ENCODE data around the gene COX7A2L. TPM values are rescaled to one million over a fixed set of nuclear protein-coding genes. Genes with fewer than 3 reads are reported as not detected.
"Not testable (repeated sequence)": the region's sequence is repeated elsewhere in the genome, so short reads cannot be mapped to it uniquely, and the experiment has no call there.

The COX7A2L gene
- total RNA-seq, 1 donor from 2014 or later, result 86.9 TPM

GRCh38 chr2:42339191-42339912, 21.7 kb downstream of the COX7A2L start:
- no peak for DNase-seq

GRCh38 chr2:42338567-42339190, 22.3 kb downstream of the COX7A2L start:
- no peak for DNase-seq

- DNase-seq, result no peak
Measured at GRCh38 chr2:42337846-42338566, 23.0 kb downstream of the COX7A2L start.

- DNase-seq, result no peak
Measured at GRCh38 chr2:42337356-42337820, 23.6 kb downstream of the COX7A2L start.

GRCh38 chr2:42336361-42336965, 24.6 kb downstream of the COX7A2L start:
- no peak for DNase-seq

- DNase-seq, result no peak
Measured at GRCh38 chr2:42335514-42336104, 25.4 kb downstream of the COX7A2L start.

GRCh38 chr2:42334865-42335264, 26.2 kb downstream of the COX7A2L start:
- DNase-seq, result not testable (repeated sequence)

GRCh38 chr2:42334220-42334619, 26.8 kb downstream of the COX7A2L start:
- DNase-seq, result no peak

- no peak for DNase-seq
Measured at GRCh38 chr2:42333579-42333978, 27.4 kb downstream of the COX7A2L start.

- DNase-seq, result no peak
Measured at GRCh38 chr2:42332575-42332974, 28.4 kb downstream of the COX7A2L start.

GRCh38 chr2:42331569-42332284, 29.3 kb downstream of the COX7A2L start:
- DNase-seq, result no peak

GRCh38 chr2:42329736-42330135, 31.3 kb downstream of the COX7A2L start:
- DNase-seq, result no peak

GRCh38 chr2:42328923-42329322, 32.1 kb downstream of the COX7A2L start:
- no peak for DNase-seq

GRCh38 chr2:42328148-42328833, 32.7 kb downstream of the COX7A2L start:
- DNase-seq, result no peak

GRCh38 chr2:42327125-42327524, 33.9 kb downstream of the COX7A2L start:
- DNase-seq, result no peak

GRCh38 chr2:42325609-42326008, 35.4 kb downstream of the COX7A2L start:
- no peak for DNase-seq

- DNase-seq, result no peak
Measured at GRCh38 chr2:42324949-42325348, 36.1 kb downstream of the COX7A2L start.

GRCh38 chr2:42324244-42324643, 36.8 kb downstream of the COX7A2L start:
- DNase-seq, result no peak

GRCh38 chr2:42321452-42322064, 39.5 kb downstream of the COX7A2L start:
- DNase-seq, result no peak

- no peak for DNase-seq
Measured at GRCh38 chr2:42319265-42319664, 41.8 kb downstream of the COX7A2L start.

GRCh38 chr2:42317945-42318344, 43.1 kb downstream of the COX7A2L start:
- DNase-seq, result no peak
